GM21526 (cell line): Measurements from ENCODE around the gene CSF2RB.
"Not testable (repeated sequence)": the region's sequence is repeated elsewhere in the genome, so short reads cannot be mapped to it uniquely, and the experiment has no call there.

Experiments
- ATAC-seq: cut with Tn5 transposase; IDR thresholded peaks from one replicate; pipeline ENCODE4 v1.9.1; 2021; ENCODE audit warnings: moderate library complexity; ENCODE audit not compliant: unreplicated experiment, low FRiP score

The CSF2RB gene

DNA sequence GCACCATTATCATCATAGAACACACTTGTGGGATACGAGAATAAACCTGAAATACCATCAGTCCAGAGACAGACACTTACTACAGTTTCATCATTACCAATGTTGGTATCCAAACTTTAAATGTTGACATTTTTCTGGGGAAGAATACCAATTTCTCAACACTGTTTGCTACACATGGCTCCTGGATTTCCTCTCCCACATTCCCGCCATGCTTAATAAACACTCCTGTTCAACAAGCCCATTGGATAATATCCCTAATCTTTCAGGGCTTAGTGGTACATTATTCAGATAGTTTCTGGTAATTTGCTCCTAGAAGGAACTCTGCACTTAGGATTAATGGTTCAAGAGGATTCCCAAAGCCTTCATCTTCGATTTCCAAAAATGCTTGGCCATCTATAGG, 48.2 kb downstream of the CSF2RB start:
- ATAC-seq = no peak

DNA sequence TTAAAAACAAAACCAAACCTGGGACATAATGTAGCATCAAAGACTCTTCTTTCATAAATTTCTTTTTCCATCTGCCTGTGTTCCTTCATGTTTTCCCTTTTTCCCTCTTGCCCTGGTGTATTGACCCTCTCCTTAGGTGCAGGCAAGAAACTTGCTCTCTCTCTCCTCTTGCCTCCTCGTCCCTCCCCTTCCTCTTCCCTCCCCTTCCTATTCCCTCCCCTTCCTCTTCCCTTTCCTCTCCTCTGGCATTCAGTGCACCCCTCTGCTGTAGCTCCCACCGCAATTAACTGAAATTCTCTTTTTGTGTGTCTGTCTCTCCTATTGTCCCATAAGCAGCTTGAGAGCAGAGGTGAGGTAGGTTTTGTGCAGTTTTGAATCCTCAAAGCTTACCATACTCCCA, 49.9 kb downstream of the CSF2RB start:
- no peak for ATAC-seq

DNA sequence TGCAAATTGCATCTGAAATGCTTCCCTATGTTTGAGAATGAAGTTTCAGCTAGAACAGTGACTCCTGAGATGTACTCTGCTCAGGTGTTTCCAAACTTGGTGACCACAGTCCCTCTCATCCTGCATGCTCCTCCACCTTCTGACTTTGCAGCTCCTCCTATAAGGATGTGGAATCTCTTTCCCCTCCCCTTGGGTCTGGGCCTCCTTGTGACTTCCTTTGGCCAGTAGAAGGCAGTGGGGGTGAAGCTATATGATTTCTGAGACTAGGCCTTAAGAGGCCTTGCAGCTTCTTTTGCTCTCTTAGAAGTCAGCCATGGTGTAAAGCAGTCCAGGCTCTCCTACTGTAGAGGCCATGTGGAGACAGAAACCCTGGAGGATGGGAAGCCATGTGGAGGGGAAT, 50.7 kb downstream of the CSF2RB start:
- ATAC-seq = no peak

DNA sequence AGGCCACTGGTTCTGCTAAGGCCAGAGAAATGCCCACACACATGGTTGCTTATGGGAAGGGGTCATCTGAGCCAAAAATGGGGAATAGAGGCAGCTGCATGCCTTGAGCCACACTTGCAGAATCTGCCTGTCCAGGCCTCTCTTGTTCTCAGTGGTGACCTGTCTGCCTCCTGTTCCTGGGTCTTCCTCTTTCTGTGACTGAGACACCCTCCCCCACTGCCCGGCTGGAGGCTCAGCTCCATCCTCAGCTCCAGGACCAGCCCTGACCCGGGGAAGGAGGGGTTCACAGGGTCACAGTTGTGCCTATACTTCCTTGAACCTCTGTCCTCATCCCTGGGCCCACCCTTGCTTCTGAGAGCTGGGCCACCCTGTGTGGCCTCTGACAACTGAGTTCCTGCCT, 52.3 kb downstream of the CSF2RB start:
- no peak for ATAC-seq

DNA sequence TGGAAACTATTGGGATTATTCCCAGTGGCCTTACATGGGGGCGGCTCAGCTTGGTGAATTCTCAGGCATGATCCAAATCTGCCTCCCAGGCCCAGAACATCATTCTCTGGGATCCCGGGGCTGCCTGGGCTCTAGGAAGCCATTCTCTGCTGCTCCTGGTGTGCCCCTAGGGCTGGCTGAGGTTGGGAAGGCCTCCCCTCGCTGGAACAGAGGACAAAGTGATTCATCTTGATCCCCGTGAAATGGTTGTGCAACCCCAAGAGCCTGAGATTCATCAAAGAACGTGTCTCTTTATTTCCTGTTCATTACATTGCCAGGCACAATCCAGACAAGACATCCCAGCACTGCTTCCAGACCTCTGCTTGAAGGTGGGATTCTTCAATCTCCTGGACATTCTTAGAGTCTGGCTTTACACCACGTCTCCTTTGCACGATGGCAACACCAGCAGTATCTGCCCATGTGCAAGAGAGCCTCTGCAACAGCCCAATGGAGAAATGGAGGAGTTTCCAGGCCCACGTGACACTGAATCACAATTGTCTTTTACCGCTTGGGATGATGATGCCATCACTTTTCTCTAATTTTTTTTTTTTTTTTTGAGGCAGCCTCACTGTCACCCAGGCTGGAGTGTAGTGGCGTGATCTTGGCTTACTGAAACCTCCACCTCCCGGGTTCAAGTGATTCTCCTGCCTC, 53.6 kb downstream of the CSF2RB start:
- ATAC-seq = no peak

DNA sequence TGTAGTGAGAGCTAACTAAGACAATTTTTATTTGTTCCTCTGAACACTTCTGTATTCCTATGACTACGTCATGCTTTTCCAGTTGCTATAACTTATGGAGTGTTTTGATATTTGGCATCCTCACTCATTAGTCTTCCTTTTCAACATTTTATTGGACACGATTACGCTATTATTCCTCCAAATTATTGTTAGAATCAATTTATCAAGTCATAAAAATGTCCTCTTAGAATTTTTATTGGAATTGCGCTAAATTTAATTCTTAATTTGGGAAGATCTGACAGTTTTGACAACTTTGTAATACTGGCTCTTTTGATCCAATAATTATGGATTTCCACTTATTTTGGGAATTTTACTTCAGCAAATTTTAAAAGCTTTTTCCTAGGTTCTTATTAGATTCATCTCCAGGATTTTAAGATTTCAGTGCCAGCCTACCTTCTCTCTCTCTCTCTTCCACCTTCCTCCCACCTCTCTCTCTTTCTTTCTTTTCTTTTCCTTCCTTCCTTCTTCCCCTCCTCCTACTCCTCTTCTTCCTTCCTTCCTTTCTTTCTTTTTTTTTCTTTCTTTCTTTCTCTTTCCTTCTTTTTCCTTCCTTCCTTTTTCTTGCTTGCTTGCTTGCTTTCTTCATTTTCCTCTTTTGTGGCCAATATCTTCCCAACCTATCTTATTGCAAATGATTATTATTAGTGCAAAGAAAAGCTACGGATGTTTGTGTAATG, 55.0 kb downstream of the CSF2RB start:
- no peak for ATAC-seq

DNA sequence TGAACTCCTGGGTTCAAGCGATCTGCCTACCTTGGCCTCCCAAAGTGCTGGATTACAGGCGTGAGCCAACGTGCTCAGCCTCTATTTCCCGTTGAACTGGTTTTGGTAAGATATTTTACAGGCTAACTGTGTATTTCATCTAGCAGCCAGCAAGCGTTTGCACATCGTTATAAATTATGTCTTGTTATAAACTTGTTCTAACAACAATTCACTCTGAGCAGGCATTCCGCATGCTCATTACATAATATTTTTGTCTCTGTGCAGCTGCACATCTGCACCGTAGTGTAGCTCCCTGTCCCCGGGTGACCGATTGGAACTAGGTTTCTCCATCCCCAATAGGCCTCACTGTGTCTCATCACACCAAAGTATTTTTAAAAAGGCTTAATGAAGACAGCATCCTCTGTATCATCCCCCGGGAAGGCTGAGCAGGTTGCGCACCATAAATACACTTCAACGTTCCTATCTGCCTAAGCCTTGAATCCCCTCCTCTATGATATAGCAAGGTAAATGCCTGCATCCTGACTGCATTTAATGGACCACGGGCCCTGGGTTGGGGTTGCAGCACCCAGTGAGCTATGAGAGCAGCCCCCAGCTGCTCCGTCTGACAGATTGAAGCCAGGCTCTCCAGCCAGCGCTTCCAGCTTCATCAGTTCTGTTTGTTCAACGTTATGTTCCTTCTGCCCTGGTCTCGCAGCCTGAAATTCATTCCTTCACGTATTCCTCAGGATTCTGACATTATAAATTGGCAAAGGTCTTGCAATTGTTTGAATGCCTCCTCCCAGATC, 58.1 kb downstream of the CSF2RB start:
- ATAC-seq = no peak

DNA sequence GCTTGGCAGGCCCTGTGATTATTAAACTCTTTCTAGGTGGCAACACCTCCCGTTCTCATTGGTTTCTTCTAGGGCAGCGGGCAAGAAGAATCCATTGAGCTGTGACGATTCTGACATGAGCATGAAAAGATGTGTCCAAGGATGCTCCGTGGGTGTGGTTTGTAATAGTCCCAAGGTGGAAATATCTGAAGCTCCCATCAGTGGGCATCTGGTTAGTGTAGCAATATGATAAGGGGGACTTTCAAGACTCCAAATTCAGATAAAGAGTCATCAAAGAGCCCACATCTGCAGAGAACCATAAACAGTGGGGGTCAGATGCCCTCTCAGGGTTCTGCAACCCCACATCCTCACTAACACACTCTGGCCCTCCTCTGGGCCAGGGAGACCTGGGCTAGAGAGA, 63.2 kb downstream of the CSF2RB start:
- ATAC-seq = no peak

DNA sequence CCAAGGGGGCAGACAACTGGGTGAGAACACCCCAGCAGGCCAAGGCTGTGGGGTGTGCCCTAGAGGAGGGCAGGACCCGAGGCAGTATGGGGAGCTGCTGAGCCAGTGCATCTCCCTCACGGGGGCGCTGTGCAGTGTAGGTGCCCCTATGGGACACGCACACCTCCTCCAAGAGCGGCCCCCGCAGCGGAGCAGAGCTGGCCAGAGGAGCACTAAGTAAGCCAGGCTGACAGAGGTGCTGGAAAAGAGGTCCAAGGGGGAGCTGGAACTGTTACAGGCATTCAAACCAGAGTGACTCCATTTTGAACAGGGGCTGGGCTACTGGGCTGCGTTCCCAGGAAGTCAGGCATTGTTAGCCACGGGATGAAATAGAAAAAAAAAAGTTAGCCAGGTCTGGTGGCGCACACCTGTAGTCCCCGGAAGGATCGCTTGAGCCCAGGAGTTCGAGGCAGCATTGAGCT, 64.0 kb downstream of the CSF2RB start:
- no peak for ATAC-seq

DNA sequence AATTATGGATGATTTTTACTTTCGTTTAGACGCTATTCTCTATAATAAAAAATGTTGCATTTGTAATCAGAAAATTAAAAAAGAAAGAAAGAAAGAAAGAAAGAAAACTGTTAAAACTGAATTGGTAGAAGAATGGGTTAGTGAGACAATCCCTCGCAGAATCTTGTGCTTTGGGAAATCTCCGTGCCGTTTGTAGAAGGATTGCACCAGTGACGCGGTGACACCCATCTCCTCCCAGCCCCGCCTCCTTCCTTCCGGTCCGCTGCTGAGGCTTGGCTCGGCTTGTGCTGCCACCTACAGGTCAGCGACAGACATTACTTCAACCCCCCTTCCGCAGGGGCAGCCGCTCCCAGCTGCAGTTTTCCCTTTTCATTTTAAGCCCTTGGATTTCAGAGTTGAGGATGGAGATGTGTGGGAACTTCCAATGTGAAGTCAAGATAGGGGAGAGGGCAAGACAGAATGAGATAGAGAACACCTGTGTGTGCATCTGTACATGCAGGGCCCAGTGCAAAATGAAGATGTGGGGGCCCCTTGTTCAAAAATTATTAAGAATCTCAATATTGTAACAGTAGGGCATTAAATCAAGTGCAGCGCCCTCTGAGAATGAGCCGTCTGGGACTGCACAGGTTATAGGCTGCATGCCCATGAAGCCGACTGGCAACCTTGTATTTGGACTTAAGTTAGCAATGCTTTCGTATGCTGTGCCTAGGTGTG, 64.7 kb downstream of the CSF2RB start:
- ATAC-seq = peak; percentile 68

DNA sequence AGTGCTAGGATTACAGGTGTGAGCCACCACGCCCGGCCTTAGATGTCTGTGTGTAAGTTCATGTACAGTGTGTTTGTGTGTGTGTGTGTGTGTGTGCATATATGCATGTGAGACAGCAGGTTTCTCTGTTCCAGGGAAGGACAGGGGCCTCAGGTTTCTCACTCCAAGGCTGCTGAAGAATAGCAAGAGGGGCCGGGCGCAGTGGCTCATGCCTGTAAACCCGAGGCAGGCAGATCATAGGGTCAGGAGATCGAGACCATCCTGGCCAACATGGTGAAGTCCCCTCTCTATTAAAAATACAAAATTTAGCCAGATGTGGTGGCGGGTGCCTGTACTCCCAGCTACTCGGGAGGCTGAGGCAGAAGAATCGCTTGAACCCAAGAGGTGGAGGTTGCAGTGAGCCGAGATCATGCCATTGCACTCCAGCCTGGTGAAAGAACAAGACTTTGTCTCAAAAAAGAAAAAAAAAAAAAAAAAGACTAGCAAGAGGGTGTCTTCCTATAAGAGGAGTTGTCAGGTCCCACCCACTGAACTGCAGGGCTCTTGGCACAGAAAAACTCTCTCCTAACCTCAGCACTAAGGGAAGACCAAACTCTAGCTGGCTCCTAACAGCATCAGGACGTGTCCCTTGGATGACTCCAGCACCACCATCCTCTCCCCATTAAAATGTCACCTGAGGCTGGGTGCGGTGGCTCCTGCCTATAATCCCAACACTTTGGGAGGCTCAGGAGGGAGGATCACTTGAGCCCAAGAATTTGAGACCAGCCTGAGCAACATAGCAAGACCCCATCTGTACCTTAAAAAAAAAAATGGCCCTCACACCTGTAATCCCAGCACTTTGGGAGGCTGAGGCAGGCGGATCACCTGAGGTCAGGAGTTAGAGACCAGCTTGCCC, 65.8 kb downstream of the CSF2RB start:
- no peak for ATAC-seq

DNA sequence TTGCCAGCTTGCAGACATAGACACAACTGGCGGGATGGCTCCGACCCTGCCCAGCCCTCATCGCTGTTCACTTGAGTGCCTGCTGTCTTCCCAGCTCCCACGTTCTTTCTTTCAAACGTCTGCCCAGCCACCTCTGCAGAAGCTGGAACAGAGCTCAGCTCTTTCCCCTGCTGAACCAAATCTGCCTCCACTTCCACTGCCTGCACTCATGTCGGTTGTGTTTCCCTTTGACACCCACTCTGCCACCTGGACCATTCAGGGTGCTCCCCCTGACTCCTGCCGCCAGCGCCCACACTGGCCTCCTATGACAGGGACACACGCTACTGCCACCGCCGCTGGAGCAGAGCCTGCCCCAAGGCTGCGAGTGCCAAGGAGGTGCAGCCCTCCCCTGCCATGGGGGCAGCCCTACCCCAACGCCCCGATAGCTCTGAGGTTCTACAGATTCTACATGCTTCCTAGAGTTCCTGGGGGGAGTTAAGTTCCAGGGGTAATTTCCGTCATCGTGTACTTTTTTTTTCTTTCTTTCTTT, 67.9 kb downstream of the CSF2RB start:
- no peak for ATAC-seq

DNA sequence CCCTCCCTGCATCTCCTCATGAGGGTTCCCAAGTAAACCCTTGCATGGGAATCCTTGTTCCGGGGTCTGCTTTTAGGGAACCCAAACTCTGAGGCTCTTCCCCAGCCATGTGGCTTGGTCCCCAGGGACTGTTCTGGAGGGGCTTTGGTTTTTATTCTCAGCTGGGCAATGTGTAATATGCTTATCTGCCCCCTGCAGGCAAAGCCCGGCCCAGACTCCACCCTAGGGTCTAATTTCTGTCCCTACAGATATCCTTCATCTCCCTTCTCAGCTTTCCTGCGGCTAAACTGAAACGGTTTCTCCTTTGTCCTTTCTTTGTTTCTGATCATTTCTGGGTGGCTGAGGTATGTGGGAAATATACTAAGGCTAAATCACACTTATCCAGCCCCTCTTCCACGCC, 68.7 kb downstream of the CSF2RB start:
- ATAC-seq = no peak

DNA sequence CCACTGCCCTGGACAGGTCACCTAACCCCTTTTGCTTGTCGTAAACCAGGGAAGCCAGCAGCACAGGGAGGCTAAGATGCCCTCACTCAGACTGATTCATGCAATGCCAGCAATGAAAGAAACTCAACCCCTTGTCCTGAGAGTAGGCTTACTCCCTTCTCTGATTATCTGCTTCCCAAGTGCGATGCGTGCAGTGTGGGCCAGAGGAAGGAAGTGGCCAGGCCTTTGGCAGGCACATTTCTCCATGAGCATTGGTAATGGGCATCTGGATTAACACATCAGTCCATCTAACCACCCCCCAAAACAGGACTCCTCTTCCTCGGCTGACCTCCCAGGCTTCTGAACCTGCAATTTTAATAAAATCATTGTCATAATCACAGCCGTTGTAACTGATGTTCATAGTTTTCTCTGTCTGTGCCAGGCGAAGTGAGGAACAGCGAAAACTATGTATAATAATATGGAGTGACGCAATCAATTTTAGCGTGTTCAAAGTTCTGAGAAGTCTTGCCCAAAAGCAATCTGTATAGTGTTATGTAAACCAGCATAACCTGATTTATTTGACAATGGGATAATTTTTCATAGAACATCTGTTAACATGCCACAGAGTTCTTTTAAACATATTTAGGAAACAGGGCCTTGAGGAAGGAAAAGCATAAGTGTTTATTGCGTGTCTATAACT, 71.9 kb downstream of the CSF2RB start:
- no peak for ATAC-seq

DNA sequence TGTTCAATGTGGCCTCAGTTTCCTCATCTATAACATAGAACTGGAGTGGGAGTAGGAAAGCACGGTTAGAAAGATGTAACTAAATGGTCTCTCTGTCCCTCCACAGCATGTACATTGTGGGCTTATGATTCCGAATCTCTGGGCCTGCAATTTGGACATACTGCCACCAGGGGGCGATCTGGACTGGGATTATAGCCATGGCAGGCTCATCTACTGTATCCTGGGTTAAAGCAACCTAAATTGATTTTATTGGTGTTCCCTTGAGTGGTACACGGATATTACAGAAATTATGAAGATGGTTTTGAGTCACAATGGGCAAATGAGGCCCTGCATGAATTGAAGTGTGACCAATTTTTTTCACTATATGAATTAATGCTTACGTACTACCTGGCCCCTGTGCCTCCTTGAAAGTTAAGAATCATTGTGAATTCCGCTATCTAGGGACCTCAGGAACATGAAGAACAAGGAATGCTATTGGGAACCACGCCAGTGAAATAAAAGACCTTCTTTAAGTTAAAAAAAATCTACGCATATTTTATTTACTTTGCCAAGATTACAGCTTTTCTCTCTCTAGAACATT, 72.9 kb downstream of the CSF2RB start:
- ATAC-seq = no peak

DNA sequence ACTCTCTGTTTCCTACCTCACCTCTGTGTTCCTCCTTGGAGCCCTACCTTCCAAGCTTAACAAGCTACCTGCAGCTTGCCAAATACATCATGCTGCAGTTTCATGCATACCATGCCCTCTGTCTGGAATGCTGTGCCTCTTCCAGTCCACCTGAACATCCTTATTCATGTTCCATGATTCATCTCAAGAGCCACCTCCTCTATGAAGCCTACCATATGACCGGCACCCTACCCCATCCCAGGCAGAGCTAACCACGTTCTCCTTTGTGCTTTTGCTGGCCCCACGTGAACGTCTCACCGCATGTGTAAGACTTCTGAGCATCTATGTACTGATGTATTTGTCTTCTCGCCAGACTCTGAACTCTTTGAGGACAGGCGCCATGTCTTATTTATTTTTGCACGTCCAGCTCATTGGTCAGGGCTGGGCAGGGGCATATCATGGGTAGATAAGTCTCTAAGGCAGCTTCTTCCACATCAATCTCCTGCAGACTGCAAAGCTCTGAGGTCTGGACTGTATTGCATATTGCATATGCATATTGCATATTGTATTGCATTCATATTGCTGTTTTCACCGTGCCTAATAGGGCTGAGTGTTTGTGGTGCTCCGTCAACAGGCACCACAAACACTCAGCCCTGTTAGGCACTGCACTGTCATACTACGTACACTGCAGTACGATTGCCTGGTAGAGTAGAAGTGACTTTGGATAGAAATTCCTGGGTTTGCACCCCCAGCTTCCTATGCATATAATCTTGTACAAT, 74.8 kb downstream of the CSF2RB start:
- no peak for ATAC-seq

DNA sequence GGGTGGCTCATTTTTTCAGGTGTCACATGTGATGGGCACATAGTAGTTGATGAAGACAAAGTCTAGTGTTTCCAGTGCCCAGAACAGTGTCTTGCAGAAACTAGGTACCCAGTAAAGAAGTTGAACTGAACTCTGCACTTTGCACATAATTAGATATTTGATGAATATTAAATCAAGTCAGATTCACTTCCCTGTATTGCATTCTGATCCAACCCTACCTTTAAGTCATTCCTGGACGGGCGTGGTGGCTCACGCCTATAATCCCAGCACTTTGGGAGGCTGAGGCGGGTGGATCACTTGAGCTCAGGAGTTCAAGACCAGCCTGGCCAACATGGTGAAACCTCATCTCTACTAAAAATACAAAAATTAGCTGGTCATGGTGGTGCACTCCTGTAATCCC, 75.6 kb downstream of the CSF2RB start:
- not testable (repeated sequence) for ATAC-seq
